NB4 (cell line): Measurements from ENCODE around the gene GBP7.

Source experiments
- POLR2A ChIP-seq: IDR thresholded peaks from 2 replicates; pipeline ENCODE4 v1.6.1; 2011; ENCODE audit warnings: mild to moderate bottlenecking; ENCODE audit not compliant: insufficient read length; ENCODE audit errors: extremely low read depth
- TF ChIP-seq, protein P1 (sequence below): IDR thresholded peaks from one replicate; pipeline ENCODE4 v1.5.1; 2012; ENCODE audit warnings: low read depth, low read length

DNA sequence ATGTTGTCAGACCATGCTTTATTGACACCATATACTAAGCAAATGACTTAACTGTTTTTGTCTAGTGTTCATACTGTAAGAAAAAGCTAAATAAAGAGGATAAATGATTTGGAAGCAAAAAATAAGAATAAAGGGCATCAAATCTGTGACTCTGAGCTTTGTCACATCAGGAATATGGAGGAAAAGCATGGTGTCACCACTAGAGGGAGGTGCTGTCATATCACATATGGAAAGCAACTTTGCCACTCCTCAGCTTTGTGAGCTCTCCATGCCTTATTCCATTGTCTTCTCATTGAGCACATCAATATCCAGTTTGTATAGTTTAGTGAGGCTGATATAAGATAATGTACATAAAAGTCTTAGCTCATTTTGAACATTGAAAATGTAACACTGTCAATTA, 90.0 kb downstream of the GBP7 start:
- no peak for TF ChIP-seq POLR2A
- TF ChIP-seq, protein P1, sequence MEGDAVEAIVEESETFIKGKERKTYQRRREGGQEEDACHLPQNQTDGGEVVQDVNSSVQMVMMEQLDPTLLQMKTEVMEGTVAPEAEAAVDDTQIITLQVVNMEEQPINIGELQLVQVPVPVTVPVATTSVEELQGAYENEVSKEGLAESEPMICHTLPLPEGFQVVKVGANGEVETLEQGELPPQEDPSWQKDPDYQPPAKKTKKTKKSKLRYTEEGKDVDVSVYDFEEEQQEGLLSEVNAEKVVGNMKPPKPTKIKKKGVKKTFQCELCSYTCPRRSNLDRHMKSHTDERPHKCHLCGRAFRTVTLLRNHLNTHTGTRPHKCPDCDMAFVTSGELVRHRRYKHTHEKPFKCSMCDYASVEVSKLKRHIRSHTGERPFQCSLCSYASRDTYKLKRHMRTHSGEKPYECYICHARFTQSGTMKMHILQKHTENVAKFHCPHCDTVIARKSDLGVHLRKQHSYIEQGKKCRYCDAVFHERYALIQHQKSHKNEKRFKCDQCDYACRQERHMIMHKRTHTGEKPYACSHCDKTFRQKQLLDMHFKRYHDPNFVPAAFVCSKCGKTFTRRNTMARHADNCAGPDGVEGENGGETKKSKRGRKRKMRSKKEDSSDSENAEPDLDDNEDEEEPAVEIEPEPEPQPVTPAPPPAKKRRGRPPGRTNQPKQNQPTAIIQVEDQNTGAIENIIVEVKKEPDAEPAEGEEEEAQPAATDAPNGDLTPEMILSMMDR: peak; percentile 30
